Activated naive CD8-positive, alpha-beta T cell treated with anti-CD3 and anti-CD28 coated beads, Interleukin-2, amount 10 ng/mL, durations not matched to agents 7 days and 5 days (primary cell): Measurements from ENCODE around the gene E2F3. TPM values are rescaled to one million over a fixed set of nuclear protein-coding genes. Genes with fewer than 3 reads are reported as not detected.
A peak's percentile ranks its signal among the peaks of the same experiment; 100 is the strongest.

Source experiments
- ATAC-seq: fragments of 150-1000 bp; cut with Tn5 transposase; one replicate; pipeline ENCODE4 v1.10.0; 2021; ENCODE audit warnings: low read depth, moderate library complexity
- POLR2A ChIA-PET: fragments of 350-600 bp; sonication (Branson Sonifier 250); formaldehyde crosslinking; loops from one replicate; lab custom pipeline; 2021; ENCODE audit warnings: antibody characterized with exemption; lab: Charles Lee
- DNase-seq: peaks from one replicate; pipeline ENCODE4 v3.0.0; 2021
- H3K27ac Mint-ChIP-seq: one replicate; pipeline ENCODE4 v1.8.0; 2022; ENCODE audit warnings: mild to moderate bottlenecking, mixed read lengths
- H3K27me3 Mint-ChIP-seq: one replicate; pipeline ENCODE4 v1.8.0; 2022; ENCODE audit warnings: mild to moderate bottlenecking, moderate library complexity, mixed read lengths
- H3K36me3 Mint-ChIP-seq: one replicate; pipeline ENCODE4 v1.8.0; 2021; ENCODE audit warnings: mild to moderate bottlenecking, mixed read lengths
- H3K4me1 Mint-ChIP-seq: one replicate; pipeline ENCODE4 v1.8.0; 2021; ENCODE audit warnings: mixed read lengths
- H3K4me3 Mint-ChIP-seq: one replicate; pipeline ENCODE4 v1.8.0; 2022; ENCODE audit warnings: mild to moderate bottlenecking, moderate library complexity, mixed read lengths
- H3K9me3 Mint-ChIP-seq: one replicate; pipeline ENCODE4 v1.8.0; 2021; ENCODE audit warnings: mixed read lengths
- total RNA-seq, 2 experiments: library from RNA; stranded (reverse); gene quantifications; one replicate each; pipeline ENCODE4 v1.2.3, GENCODE V29; 2021

The E2F3 gene
- total RNA-seq = 10 to 100 TPM; 26.8 to 28.0 TPM

- H3K9me3 Mint-ChIP-seq = peaks cover 3% of the 10 kb centered on the region
- H3K4me3 Mint-ChIP-seq = peak within 1 kb of the TSS; percentile 95
- peak; percentile 86 for ATAC-seq
- no peaks in the 10 kb centered on the region for H3K27me3 Mint-ChIP-seq
- peaks cover 6% of the 10 kb centered on the region for H3K36me3 Mint-ChIP-seq
- peaks cover 29% of the 10 kb centered on the region for H3K4me1 Mint-ChIP-seq
- H3K27ac Mint-ChIP-seq = peak within 1 kb of the TSS; percentile 98
- DNase-seq = peak; percentile 94
- POLR2A ChIA-PET = interaction anchor here (0.6 to 7.4 kb wide), 6 partner anchors 23 to 82 kb away, joined by 3 to 220 read pairs (median 7); no protein-coding TSS in a partner anchor
Measured at GRCh38 chr6:20401205-20402091, at the start of gene E2F3. Gene E2F3, plus strand, starts transcription at chr6:20401879. Its CDS starts 354 bp downstream, at chr6:20402233.

- peaks cover under 1% of the 10 kb centered on the region for H3K4me1 Mint-ChIP-seq
- H3K9me3 Mint-ChIP-seq = peaks cover 6% of the 10 kb centered on the region
- POLR2A ChIA-PET = interaction anchor here (1.0 kb wide), 1 partner anchor 33 kb away, joined by 4 read pairs; no protein-coding TSS in a partner anchor
- ATAC-seq (no peak), DNase-seq (no peak)
- H3K4me3 Mint-ChIP-seq = no peak overlapping the region
- H3K27ac Mint-ChIP-seq = no peak overlapping the region
- no peaks in the 10 kb centered on the region for H3K36me3 Mint-ChIP-seq
- H3K27me3 Mint-ChIP-seq = peaks cover 2% of the 10 kb centered on the region
Measured at GRCh38 chr6:20352346-20352745, 49.3 kb upstream of the E2F3 start.

- no peak for DNase-seq
- ATAC-seq = no peak
- H3K9me3 Mint-ChIP-seq = peaks cover 7% of the 10 kb centered on the region
- H3K27ac Mint-ChIP-seq = no peak overlapping the region
- H3K4me3 Mint-ChIP-seq = no peak overlapping the region
- H3K27me3 Mint-ChIP-seq = no peaks in the 10 kb centered on the region
- H3K36me3 Mint-ChIP-seq = peaks cover 2% of the 10 kb centered on the region
- H3K4me1 Mint-ChIP-seq = no peaks in the 10 kb centered on the region
- POLR2A ChIA-PET = no interaction called here
Measured at GRCh38 chr6:20353134-20353533, 48.5 kb upstream of the E2F3 start.

DNA sequence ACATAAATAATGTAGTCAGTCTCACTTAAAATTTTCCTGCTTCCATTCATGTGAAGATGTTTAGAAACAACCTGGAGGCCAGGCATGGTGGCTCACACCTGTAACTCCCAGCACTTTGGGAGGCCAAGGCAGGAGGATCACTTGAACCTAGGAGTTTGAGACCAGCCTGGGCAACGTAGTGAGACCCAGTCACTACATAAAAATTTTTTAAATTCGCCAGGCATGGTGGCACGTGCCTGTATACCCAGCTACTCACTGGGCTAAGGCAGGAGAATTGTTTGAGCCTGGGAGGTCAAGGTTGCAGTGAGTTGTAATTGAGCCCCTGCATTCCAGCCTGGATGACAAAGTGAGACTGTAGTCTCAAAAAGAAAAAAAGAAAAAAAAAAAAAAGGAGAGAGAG lies 47.3 kb upstream of the E2F3 start:
- Mint-ChIP-seq H3K36me3 (peaks cover 2% of the 10 kb centered on the region), H3K27me3 (no peaks in the 10 kb centered on the region), H3K4me1 (no peaks in the 10 kb centered on the region), H3K4me3 (no peak overlapping the region), H3K27ac (no peak overlapping the region), H3K9me3 (peaks cover 9% of the 10 kb centered on the region)
- no peak for DNase-seq
- POLR2A ChIA-PET = no interaction called here
- no peak for ATAC-seq

GRCh38 chr6:20360471-20361119 lies 41.1 kb upstream of the E2F3 start:
- ATAC-seq (no peak), DNase-seq (no peak)
- no peaks in the 10 kb centered on the region for H3K27me3 Mint-ChIP-seq
- peaks cover 16% of the 10 kb centered on the region for H3K9me3 Mint-ChIP-seq
- POLR2A ChIA-PET = no interaction called here
- peaks cover 9% of the 10 kb centered on the region for H3K36me3 Mint-ChIP-seq
- no peak overlapping the region for H3K27ac Mint-ChIP-seq
- H3K4me3 Mint-ChIP-seq = no peak overlapping the region
- H3K4me1 Mint-ChIP-seq = peaks cover 8% of the 10 kb centered on the region

DNA sequence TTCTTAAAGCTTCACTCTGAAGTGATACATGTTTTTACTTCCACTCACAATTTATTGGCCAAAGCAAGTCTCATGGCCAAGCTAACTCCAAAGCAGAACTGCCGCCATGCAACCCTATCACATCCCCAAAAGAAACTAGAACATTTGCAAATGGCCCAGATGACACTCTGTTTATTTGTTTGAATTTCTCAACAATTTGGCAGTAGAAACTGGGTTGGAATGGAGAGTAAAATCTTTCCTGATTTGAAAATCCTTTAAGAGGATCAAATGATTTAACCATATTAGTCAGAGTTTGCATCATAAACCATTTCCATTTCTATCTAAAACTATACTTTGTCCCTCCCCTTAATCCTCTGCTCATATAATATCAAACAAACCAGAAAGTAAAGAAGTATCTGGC lies 39.1 kb upstream of the E2F3 start:
- DNase-seq (no peak), ATAC-seq (no peak)
- H3K4me1 Mint-ChIP-seq = peaks cover 27% of the 10 kb centered on the region
- peaks cover 16% of the 10 kb centered on the region for H3K9me3 Mint-ChIP-seq
- H3K27ac Mint-ChIP-seq = no peak overlapping the region
- POLR2A ChIA-PET = interaction anchor here (2.2 kb wide), 1 partner anchor 43 kb away, joined by 10 read pairs; no protein-coding TSS in a partner anchor
- peaks cover 11% of the 10 kb centered on the region for H3K36me3 Mint-ChIP-seq
- H3K27me3 Mint-ChIP-seq = no peaks in the 10 kb centered on the region
- H3K4me3 Mint-ChIP-seq = no peak overlapping the region

- peak overlapping the region; percentile 32 for H3K27ac Mint-ChIP-seq
- peaks cover 11% of the 10 kb centered on the region for H3K9me3 Mint-ChIP-seq
- H3K4me1 Mint-ChIP-seq = peaks cover 35% of the 10 kb centered on the region
- peaks cover 9% of the 10 kb centered on the region for H3K36me3 Mint-ChIP-seq
- H3K4me3 Mint-ChIP-seq = no peak overlapping the region
- ATAC-seq (no peak), DNase-seq (no peak)
- no peaks in the 10 kb centered on the region for H3K27me3 Mint-ChIP-seq
- POLR2A ChIA-PET = interaction anchor here (3.6 to 7.5 kb wide), 2 partner anchors 40 to 44 kb away, joined by 39 to 92 read pairs; no protein-coding TSS in a partner anchor
Measured at GRCh38 chr6:20364327-20364726, 37.4 kb upstream of the E2F3 start.

- H3K4me3 Mint-ChIP-seq = peak overlapping the region; percentile 81
- no peak for DNase-seq
- ATAC-seq = peak; percentile 69
- H3K27ac Mint-ChIP-seq = peak overlapping the region; percentile 97
- peaks cover 10% of the 10 kb centered on the region for H3K36me3 Mint-ChIP-seq
- H3K9me3 Mint-ChIP-seq = peaks cover 11% of the 10 kb centered on the region
- peaks cover 44% of the 10 kb centered on the region for H3K4me1 Mint-ChIP-seq
- POLR2A ChIA-PET = interaction anchor here (1.0 to 7.5 kb wide), 6 partner anchors 10 to 45 kb away, joined by 3 to 92 read pairs (median 16); partner anchors contain the start of gene E2F3
- no peaks in the 10 kb centered on the region for H3K27me3 Mint-ChIP-seq
Measured at GRCh38 chr6:20365456-20365855, 36.2 kb upstream of the E2F3 start.

GRCh38 chr6:20366082-20366830 lies 35.4 kb upstream of the E2F3 start:
- POLR2A ChIA-PET = interaction anchor here (0.7 to 7.5 kb wide), 11 partner anchors 9 to 46 kb away, joined by 3 to 92 read pairs (median 6); partner anchors contain the start of gene E2F3
- Mint-ChIP-seq H3K9me3 (peaks cover 8% of the 10 kb centered on the region), H3K4me1 (peaks cover 46% of the 10 kb centered on the region), H3K27ac (peak overlapping the region; percentile 97), H3K27me3 (no peaks in the 10 kb centered on the region), H3K4me3 (peak overlapping the region; percentile 81), H3K36me3 (peaks cover 8% of the 10 kb centered on the region)
- peak; percentile 53 for DNase-seq
- ATAC-seq = peak; percentile 73

DNA sequence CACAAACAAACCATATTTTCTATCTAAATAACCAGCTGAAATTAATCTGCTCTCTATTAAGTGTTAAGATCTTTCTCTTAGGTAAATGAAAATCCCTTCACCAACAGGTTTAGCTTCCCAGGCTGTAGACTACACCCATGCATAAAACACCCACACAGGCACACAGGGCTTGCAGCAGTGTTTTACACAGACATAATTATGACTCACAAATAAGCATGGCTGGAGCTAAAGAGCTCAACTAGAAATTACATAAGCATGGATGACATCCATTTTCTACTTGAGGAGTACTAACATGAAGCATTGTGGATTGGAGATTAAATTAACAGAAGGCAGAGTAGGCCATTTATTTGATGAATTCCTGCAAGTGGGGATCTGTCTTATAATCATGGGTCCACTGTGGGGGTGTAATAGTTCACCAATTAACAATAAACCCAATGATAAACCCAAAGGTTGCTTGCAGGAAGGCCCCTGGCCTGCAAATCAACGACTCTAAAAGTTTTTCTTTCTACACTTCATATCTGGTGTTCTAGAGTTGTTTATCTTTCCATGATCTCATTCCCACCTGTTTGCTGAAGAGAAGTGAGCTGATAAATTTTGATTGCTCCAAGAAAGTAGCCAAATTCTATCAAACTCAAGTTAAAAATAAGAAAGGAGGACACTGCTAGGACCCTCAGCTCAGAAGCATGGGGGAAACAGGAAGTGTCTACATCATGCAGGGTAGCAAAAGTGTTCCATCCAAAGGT lies 33.8 kb upstream of the E2F3 start:
- H3K9me3 Mint-ChIP-seq = peaks cover 3% of the 10 kb centered on the region
- H3K27me3 Mint-ChIP-seq = no peaks in the 10 kb centered on the region
- POLR2A ChIA-PET = interaction anchor here (0.9 to 7.5 kb wide), 5 partner anchors 10 to 48 kb away, joined by 3 to 92 read pairs (median 6); partner anchors contain the start of gene E2F3
- no peak for ATAC-seq
- peaks cover 46% of the 10 kb centered on the region for H3K4me1 Mint-ChIP-seq
- peak overlapping the region; percentile 28 for H3K4me3 Mint-ChIP-seq
- peak overlapping the region; percentile 97 for H3K27ac Mint-ChIP-seq
- DNase-seq = no peak
- H3K36me3 Mint-ChIP-seq = peaks cover 10% of the 10 kb centered on the region

GRCh38 chr6:20370393-20370792 lies 31.3 kb upstream of the E2F3 start:
- no peak overlapping the region for H3K27ac Mint-ChIP-seq
- H3K36me3 Mint-ChIP-seq = peaks cover 7% of the 10 kb centered on the region
- ATAC-seq (no peak), DNase-seq (no peak)
- no peaks in the 10 kb centered on the region for H3K27me3 Mint-ChIP-seq
- POLR2A ChIA-PET = interaction anchor here (0.7 to 7.5 kb wide), 2 partner anchors 10 to 50 kb away, joined by 4 to 92 read pairs; no protein-coding TSS in a partner anchor
- H3K4me1 Mint-ChIP-seq = peaks cover 41% of the 10 kb centered on the region
- H3K4me3 Mint-ChIP-seq = no peak overlapping the region
- peaks cover 2% of the 10 kb centered on the region for H3K9me3 Mint-ChIP-seq

DNA sequence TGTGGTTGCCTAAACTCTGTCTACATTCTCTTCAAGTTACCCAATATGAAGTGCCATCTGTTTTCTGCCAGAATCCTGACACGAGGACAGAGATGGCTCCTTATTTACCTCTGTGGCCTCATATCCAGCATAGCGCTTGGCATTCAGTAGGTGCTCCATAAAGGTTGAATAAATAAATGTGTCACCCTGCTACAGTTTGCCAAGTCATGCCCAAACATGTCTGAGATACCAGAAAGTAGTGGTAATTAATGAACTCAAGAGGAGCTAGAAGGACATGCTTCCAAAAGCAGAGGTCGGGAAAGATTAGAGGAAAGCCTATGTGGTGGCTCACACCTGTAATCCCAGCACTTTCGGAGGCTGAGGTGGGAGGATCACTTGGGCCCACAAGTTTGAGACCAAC lies 30.9 kb upstream of the E2F3 start:
- H3K27me3 Mint-ChIP-seq = no peaks in the 10 kb centered on the region
- H3K4me1 Mint-ChIP-seq = peaks cover 36% of the 10 kb centered on the region
- POLR2A ChIA-PET = interaction anchor here (0.7 to 7.5 kb wide), 2 partner anchors 51 to 344 kb away, joined by 4 to 92 read pairs; no protein-coding TSS in a partner anchor
- peaks cover 2% of the 10 kb centered on the region for H3K9me3 Mint-ChIP-seq
- no peak overlapping the region for H3K27ac Mint-ChIP-seq
- no peak overlapping the region for H3K4me3 Mint-ChIP-seq
- DNase-seq (no peak), ATAC-seq (no peak)
- peaks cover 7% of the 10 kb centered on the region for H3K36me3 Mint-ChIP-seq
